Measurements from ENCODE around the gene CHAF1A. TPM values are rescaled to one million over a fixed set of nuclear protein-coding genes. Genes with fewer than 3 reads are reported as not detected.

Gene CHAF1A
- total and polyA plus RNA-seq, 7 experiments from 2014 or later = 3.2 to 71.2 (median 12.4) TPM

- POLR2A ChIA-PET = interaction anchor here (1.3 to 5.5 kb wide), 2 partner anchors 17 to 209 kb away, joined by 7 to 41 read pairs; partner anchors contain the start of genes HDGFL2 and YJU2
- intact Hi-C loops (cut with micrococcal nuclease) = loop anchor here (5.0 kb wide), 3 partner anchors 181 to 389 kb away; partner anchors contain the start of genes DPP9 (in 1 of the 2), TNFAIP8L1 (in 1 of the 2) and ZBTB7A (in 1 of the 2)
- Histone ChIP-seq H3K36me3 (ENCODE audit: control insufficient read depth in 2 of 3, insufficient read depth in 3 of 3, low read length in 3 of 3) (peaks cover 0 to 42% (median 5%) of the 10 kb centered on the region in 3 experiments), H3K27ac (ENCODE audit: low read depth, low read length) (peak overlapping the region; percentile 73), H3K27me3 (ENCODE audit: control insufficient read depth in 2 of 2, insufficient read depth in 2 of 2, low read length in 2 of 2) (no peaks in the 10 kb centered on the region), H3K9me3 (ENCODE audit: control insufficient read depth in 2 of 3, low read length in 3 of 3) (no peaks in the 10 kb centered on the region), H3K4me1 (ENCODE audit: control insufficient read depth in 2 of 2, insufficient read depth in 2 of 2, low read length in 2 of 2) (peaks cover 10% of the 10 kb centered on the region in 2 donors), H3K4me3 (ENCODE audit: low read length) (no peak overlapping the region)
- Mint-ChIP-seq H3K4me3 (peak overlapping the region; percentile 83 to 98 (median 88)), H3K36me3 (peaks cover 0 to 7% (median under 1%) of the 10 kb centered on the region in 5 donors), H3K27me3 (no peaks in the 10 kb centered on the region), H3K9me3 (peaks cover 0 to 4% (median 0%) of the 10 kb centered on the region in 11 donors), H3K4me1 (peaks cover 9 to 25% (median 16%) of the 10 kb centered on the region in 7 donors), H3K27ac (peak overlapping the region; percentile 87 to 97 (median 93))
- no peak for DNase-seq
- no peak for ATAC-seq
- CTCF ChIA-PET = interaction anchor here (0.6 to 1.2 kb wide), 2 partner anchors 13 to 189 kb away, joined by 3 read pairs; no protein-coding TSS in a partner anchor
Measured at GRCh38 chr19:4455719-4456475, 53.5 kb downstream of the CHAF1A start.

GRCh38 chr19:4456476-4456842 lies 54.0 kb downstream of the CHAF1A start:
- Mint-ChIP-seq H3K27ac (peak overlapping the region; percentile 87 to 97 (median 93)), H3K9me3 (peaks cover 0 to 4% (median 0%) of the 10 kb centered on the region in 11 donors), H3K4me3 (peak overlapping the region; percentile 83 to 98 (median 88)), H3K4me1 (peaks cover 9 to 25% (median 16%) of the 10 kb centered on the region in 7 donors), H3K27me3 (no peaks in the 10 kb centered on the region), H3K36me3 (peaks cover 0 to 7% (median 0%) of the 10 kb centered on the region in 5 donors)
- ATAC-seq (no peak), DNase-seq (no peak)
- intact Hi-C loops (cut with micrococcal nuclease) = loop anchor here (5.0 kb wide), 3 partner anchors 181 to 389 kb away; partner anchors contain the start of genes DPP9 (in 1 of the 2), TNFAIP8L1 (in 1 of the 2) and ZBTB7A (in 1 of the 2)
- CTCF ChIA-PET = interaction anchor here (0.6 to 1.2 kb wide), 2 partner anchors 12 to 190 kb away, joined by 3 read pairs; no protein-coding TSS in a partner anchor
- Histone ChIP-seq H3K4me3 (ENCODE audit: low read length) (peak overlapping the region; percentile 64), H3K36me3 (ENCODE audit: control insufficient read depth in 2 of 3, insufficient read depth in 3 of 3, low read length in 3 of 3) (peaks cover 0 to 36% (median 5%) of the 10 kb centered on the region in 3 experiments), H3K27me3 (ENCODE audit: control insufficient read depth in 2 of 2, insufficient read depth in 2 of 2, low read length in 2 of 2) (no peaks in the 10 kb centered on the region), H3K4me1 (ENCODE audit: control insufficient read depth in 2 of 2, insufficient read depth in 2 of 2, low read length in 2 of 2) (peaks cover 10% of the 10 kb centered on the region in 2 donors), H3K27ac (ENCODE audit: low read depth, low read length) (peak overlapping the region; percentile 73), H3K9me3 (ENCODE audit: control insufficient read depth in 2 of 3, low read length in 3 of 3) (no peaks in the 10 kb centered on the region)
- POLR2A ChIA-PET = interaction anchor here (0.6 to 5.5 kb wide), 5 partner anchors 9 to 209 kb away, joined by 3 to 41 read pairs (median 5); partner anchors contain the start of genes HDGFL2 and YJU2

DNA sequence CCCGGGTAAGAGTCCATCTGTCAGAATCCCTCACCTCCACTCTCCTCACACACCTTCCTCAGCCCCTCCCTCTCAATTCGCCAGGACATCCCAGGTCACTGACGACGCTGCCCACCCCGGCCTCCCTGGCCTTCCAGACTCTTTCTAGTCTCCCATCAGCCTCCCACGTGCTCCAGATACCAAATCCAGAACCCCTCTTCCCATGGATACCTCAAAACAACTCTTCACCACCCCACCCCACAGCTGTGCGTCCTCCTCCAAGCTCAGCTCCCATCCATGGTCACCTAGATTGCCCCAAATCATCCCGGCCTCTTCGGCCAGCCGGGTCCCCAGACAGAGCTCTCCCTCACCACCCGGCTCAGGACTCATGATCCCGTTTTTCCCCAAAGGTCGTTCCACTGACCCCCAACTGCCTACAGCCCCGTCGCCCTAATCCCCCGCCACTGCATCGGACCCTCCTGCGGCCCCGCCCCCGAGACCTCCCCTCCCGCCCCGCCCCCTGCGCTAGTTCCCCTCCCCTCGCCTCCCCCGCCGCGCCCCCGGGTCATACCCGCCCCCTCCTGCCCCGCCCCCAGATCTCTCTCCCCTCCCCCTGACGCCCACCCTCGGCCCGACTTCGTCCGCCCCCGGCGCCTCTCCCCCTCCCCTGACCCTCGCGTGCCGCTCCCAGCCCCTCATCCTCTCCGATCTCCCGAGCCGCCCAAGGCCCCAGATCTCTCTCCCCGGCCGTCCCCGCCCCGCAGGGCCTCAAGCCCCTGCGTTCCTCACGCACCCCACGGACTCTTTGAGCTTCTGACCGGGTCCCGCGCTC lies 54.6 kb downstream of the CHAF1A start:
- H3K4me3 ChIP-seq (ENCODE audit: low read length) = peak overlapping the region; percentile 64
- H3K4me3 Mint-ChIP-seq = peak overlapping the region; percentile 83 to 98 (median 88)
- H3K27me3 ChIP-seq (ENCODE audit: control insufficient read depth in 2 of 2, insufficient read depth in 2 of 2, low read length in 2 of 2) = no peaks in the 10 kb centered on the region
- peak; percentile 36 for ATAC-seq
- H3K27ac Mint-ChIP-seq = peak overlapping the region; percentile 89 to 97 (median 93)
- H3K9me3 ChIP-seq (ENCODE audit: control insufficient read depth in 2 of 3, low read length in 3 of 3) = no peaks in the 10 kb centered on the region
- peak in 3 of 9 donors; percentile 20 to 48 (median 45) for DNase-seq
- intact Hi-C loops (cut with micrococcal nuclease) = loop anchor here (1.0 to 5.0 kb wide), 7 partner anchors 14 to 390 kb away; partner anchors contain the start of genes CHAF1A (in 2 of the 2), YJU2 (in 2 of the 2), DPP9 (in 1 of the 2) and TNFAIP8L1 (in 1 of the 2)
- POLR2A ChIA-PET = interaction anchor here (0.6 to 5.5 kb wide), 6 partner anchors 9 to 210 kb away, joined by 3 to 41 read pairs (median 4); partner anchors contain the start of genes CHAF1A, HDGFL2 and YJU2
- H3K36me3 Mint-ChIP-seq = peaks cover 0 to 7% (median 0%) of the 10 kb centered on the region in 5 donors
- H3K27me3 Mint-ChIP-seq = no peaks in the 10 kb centered on the region
- H3K9me3 Mint-ChIP-seq = peaks cover 0 to 4% (median 0%) of the 10 kb centered on the region in 11 donors
- H3K27ac ChIP-seq (ENCODE audit: low read depth, low read length) = peak overlapping the region; percentile 83
- peaks cover 0 to 30% (median 4%) of the 10 kb centered on the region in 3 experiments for H3K36me3 ChIP-seq (ENCODE audit: control insufficient read depth in 2 of 3, insufficient read depth in 3 of 3, low read length in 3 of 3)
- CTCF ChIA-PET = interaction anchor here (1.2 kb wide), 1 partner anchor 12 kb away, joined by 3 read pairs; no protein-coding TSS in a partner anchor
- H3K4me1 Mint-ChIP-seq = peaks cover 9 to 25% (median 16%) of the 10 kb centered on the region in 7 donors
- peaks cover 10% of the 10 kb centered on the region in 2 donors for H3K4me1 ChIP-seq (ENCODE audit: control insufficient read depth in 2 of 2, insufficient read depth in 2 of 2, low read length in 2 of 2)

DNA sequence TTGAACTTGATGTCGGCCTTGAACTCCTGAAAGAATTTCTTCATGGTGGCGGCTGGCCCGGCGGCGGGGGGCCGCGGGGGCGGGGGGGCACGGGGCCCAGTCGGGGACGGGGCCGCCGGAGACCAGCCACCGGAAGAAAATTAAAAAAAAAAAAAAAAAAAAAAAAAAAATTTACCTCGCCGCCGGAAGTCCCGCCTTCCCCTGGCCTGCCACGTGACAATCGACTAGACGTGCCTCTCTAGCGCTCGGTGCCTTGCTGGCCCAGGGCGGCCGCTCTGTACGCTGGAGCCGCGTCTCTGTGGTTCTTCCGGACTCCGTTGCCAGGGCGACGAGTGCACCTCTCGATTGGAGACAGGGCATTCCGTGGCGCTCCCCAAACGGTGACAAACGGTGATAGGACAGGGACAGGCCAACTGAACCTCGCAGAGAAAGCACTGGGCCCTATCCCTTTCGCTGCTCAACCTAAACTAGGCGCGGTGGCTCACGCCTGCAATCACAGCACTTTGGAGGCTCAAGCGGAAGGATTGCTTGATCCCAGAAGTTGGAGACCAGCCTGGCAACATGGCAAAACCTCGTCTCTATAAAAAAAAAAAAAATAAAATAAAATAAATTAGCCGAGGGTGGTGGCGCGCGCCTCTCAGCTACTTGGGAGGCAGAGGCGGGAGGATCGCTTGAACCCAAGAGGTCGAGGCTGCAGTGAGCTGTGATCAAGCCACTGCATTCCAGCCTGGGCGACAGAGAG lies 55.4 kb downstream of the CHAF1A start, which contains the start of gene UBXN6:
Gene UBXN6 (minus strand): TSS at position 141 of the 742 bp plus-strand sequence. CDS start 97 bp downstream, at position 44.
- peak within 1 kb of the TSS; percentile 83 for H3K27ac ChIP-seq (ENCODE audit: low read depth, low read length)
- peak within 1 kb of the TSS; percentile 83 to 98 (median 89) for H3K4me3 Mint-ChIP-seq
- H3K27me3 ChIP-seq (ENCODE audit: control insufficient read depth in 2 of 2, insufficient read depth in 2 of 2, low read length in 2 of 2) = no peaks in the 10 kb centered on the region
- H3K9me3 ChIP-seq (ENCODE audit: control insufficient read depth in 2 of 3, low read length in 3 of 3) = no peaks in the 10 kb centered on the region
- POLR2A ChIA-PET = interaction anchor here (0.8 to 5.5 kb wide), 4 partner anchors 10 to 115 kb away, joined by 3 to 41 read pairs (median 4); partner anchors contain the start of genes CHAF1A and HDGFL2
- CTCF ChIA-PET = interaction anchor here (0.7 kb wide), 1 partner anchor 57 kb away, joined by 3 read pairs; no protein-coding TSS in a partner anchor
- no peaks in the 10 kb centered on the region for H3K27me3 Mint-ChIP-seq
- H3K4me1 Mint-ChIP-seq = peaks cover 9 to 25% (median 16%) of the 10 kb centered on the region in 7 donors
- H3K36me3 ChIP-seq (ENCODE audit: control insufficient read depth in 2 of 3, insufficient read depth in 3 of 3, low read length in 3 of 3) = peaks cover 0 to 23% (median 0%) of the 10 kb centered on the region in 3 experiments
- peaks cover 0 to 4% (median 0%) of the 10 kb centered on the region in 5 donors for H3K36me3 Mint-ChIP-seq
- peak within 1 kb of the TSS; percentile 89 to 97 (median 93) for H3K27ac Mint-ChIP-seq
- peak; percentile 99 for ATAC-seq
- intact Hi-C loops (cut with micrococcal nuclease) = loop anchor here (1.0 to 5.0 kb wide), 7 partner anchors 13 to 391 kb away; partner anchors contain the start of genes CHAF1A (in 2 of the 2), YJU2 (in 2 of the 2), DPP9 (in 1 of the 2) and TNFAIP8L1 (in 1 of the 2)
- H3K4me1 ChIP-seq (ENCODE audit: control insufficient read depth in 2 of 2, insufficient read depth in 2 of 2, low read length in 2 of 2) = peaks cover 10% of the 10 kb centered on the region in 2 donors
- H3K4me3 ChIP-seq (ENCODE audit: low read length) = peak within 1 kb of the TSS; percentile 64
- peak; percentile 92 to 99 (median 96) for DNase-seq
- peaks cover 0 to 4% (median 0%) of the 10 kb centered on the region in 11 donors for H3K9me3 Mint-ChIP-seq

DNA sequence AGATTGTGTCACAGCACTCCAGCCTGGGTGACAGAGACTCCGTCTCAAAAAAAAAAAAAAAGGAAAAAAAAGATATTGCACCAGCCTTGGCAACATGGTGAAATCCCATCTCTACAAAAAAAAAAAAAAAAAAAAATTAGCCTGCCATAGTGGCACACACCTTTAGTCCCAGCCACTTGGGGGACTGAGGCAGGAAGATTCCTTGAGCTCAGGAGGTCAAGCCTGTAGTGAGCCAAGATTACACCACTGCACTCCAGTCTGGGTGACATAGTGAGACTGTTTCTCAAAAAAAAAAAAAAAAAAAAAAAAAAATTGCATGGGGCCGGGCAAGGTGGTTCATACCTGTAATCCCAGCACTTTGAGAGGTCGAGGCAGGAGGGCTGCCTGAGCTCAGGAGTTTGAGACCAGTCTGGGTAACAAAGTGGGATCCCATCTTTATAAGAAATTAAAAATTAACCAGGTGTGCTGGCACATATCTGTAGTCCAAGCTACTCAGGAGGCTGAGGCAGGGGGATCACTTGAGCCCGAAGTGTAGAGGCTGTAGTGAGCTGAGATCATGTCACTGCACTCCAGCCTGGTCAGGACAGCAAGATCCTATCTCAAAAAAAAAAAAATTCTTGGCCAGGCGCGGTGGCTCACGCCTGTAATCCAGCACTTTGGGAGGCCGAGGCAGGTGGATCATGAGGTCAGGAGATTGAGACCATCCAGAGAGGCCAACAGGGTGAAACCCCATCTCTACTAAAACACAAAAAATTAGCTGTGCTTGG lies 62.6 kb downstream of the CHAF1A start:
- H3K4me3 Mint-ChIP-seq = no peak overlapping the region
- H3K36me3 ChIP-seq (ENCODE audit: control insufficient read depth in 2 of 3, insufficient read depth in 3 of 3, low read length in 3 of 3) = no peaks in the 10 kb centered on the region
- ChIA-PET CTCF (no interaction called here), POLR2A (interaction anchor here (0.9 kb wide), 1 partner anchor 8 kb away, joined by 3 read pairs; no protein-coding TSS in a partner anchor)
- no peak overlapping the region for H3K4me3 ChIP-seq (ENCODE audit: low read length)
- H3K36me3 Mint-ChIP-seq = no peaks in the 10 kb centered on the region
- H3K4me1 ChIP-seq (ENCODE audit: control insufficient read depth in 2 of 2, insufficient read depth in 2 of 2, low read length in 2 of 2) = peaks cover 0 to under 1% of the 10 kb centered on the region in 2 donors
- H3K9me3 Mint-ChIP-seq = no peaks in the 10 kb centered on the region
- H3K9me3 ChIP-seq (ENCODE audit: control insufficient read depth in 2 of 3, low read length in 3 of 3) = no peaks in the 10 kb centered on the region
- H3K27ac Mint-ChIP-seq = peak overlapping the region in 1 of 9 donors; percentile 64
- H3K27me3 ChIP-seq (ENCODE audit: control insufficient read depth in 2 of 2, insufficient read depth in 2 of 2, low read length in 2 of 2) = no peaks in the 10 kb centered on the region
- no peak overlapping the region for H3K27ac ChIP-seq (ENCODE audit: low read depth, low read length)
- no peaks in the 10 kb centered on the region for H3K27me3 Mint-ChIP-seq
- peaks cover 0 to 2% (median 0%) of the 10 kb centered on the region in 7 donors for H3K4me1 Mint-ChIP-seq
- ATAC-seq (no peak), DNase-seq (no peak)
- intact Hi-C loops (cut with micrococcal nuclease) = no loop called here
